HepG2 (cell line): Measurements from ENCODE around the gene ATN1. TPM values are rescaled to one million over a fixed set of nuclear protein-coding genes. Genes with fewer than 3 reads are reported as not detected.

Experiments
- ATF3 ChIP-seq: sonication (generic); formaldehyde crosslinking; IDR thresholded peaks from 2 replicates; pipeline ENCODE4 v1.4.0; 2020; ENCODE audit warnings: missing genetic modification reagents
- CBFB ChIP-seq: sonication (generic); formaldehyde crosslinking; IDR thresholded peaks from 2 replicates; pipeline ENCODE4 v1.4.0; 2020; ENCODE audit warnings: missing genetic modification reagents
- CCDC6 ChIP-seq: sonication (generic); formaldehyde crosslinking; IDR thresholded peaks from 2 replicates; pipeline ENCODE4 v1.8.1; 2022; ENCODE audit warnings: mild to moderate bottlenecking, missing genetic modification reagents, moderate library complexity
- CHCHD3 ChIP-seq: sonication (generic); formaldehyde crosslinking; IDR thresholded peaks from 2 replicates; pipeline ENCODE4 v1.8.0; 2022; ENCODE audit warnings: mild to moderate bottlenecking, missing genetic modification reagents, moderate library complexity
- FOXA3 ChIP-seq: IDR thresholded peaks from 2 replicates; pipeline ENCODE4 v1.6.1; 2016; ENCODE audit warnings: missing genetic modification reagents, missing compliant biosample characterization
- GTF2F1 ChIP-seq: fragments of 150-350 bp; IDR thresholded peaks from 2 replicates; pipeline ENCODE4 v1.6.1; 2014; ENCODE audit warnings: low read length
- HMGXB4 ChIP-seq, 2 experiments: sonication (generic) in 1 of 2; formaldehyde crosslinking in 1 of 2; IDR thresholded peaks; 2 replicates each; pipeline versions ENCODE4 v1.4.0 to v1.6.1; 2018 to 2020; ENCODE audit warnings: missing genetic modification reagents in 2 of 2, borderline replicate concordance in 1 of 2, low read depth in 1 of 2, mild to moderate bottlenecking in 1 of 2, missing biosample characterization in 1 of 2
- HOXA7 ChIP-seq: sonication (generic); formaldehyde crosslinking; IDR thresholded peaks from 2 replicates; pipeline ENCODE4 v1.8.1; 2022; ENCODE audit warnings: mild to moderate bottlenecking, missing genetic modification reagents, moderate library complexity
- IRF9 ChIP-seq: sonication (generic); formaldehyde crosslinking; IDR thresholded peaks from 2 replicates; pipeline ENCODE4 v1.8.0; 2022; ENCODE audit warnings: missing genetic modification reagents, mild to moderate bottlenecking, borderline replicate concordance
- JUN ChIP-seq: sonication (generic); formaldehyde crosslinking; IDR thresholded peaks from 2 replicates; pipeline ENCODE4 v1.4.0; 2020; ENCODE audit warnings: mild to moderate bottlenecking, missing genetic modification reagents
- KAT2B ChIP-seq: fragments of 150-350 bp; IDR thresholded peaks from 2 replicates; pipeline ENCODE4 v1.6.1; 2014; ENCODE audit warnings: low read depth, low read length, borderline replicate concordance
- MATR3 ChIP-seq: sonication (generic); formaldehyde crosslinking; IDR thresholded peaks from 2 replicates; pipeline ENCODE4 v1.4.0; 2020; ENCODE audit warnings: missing genetic modification reagents
- MTF1 ChIP-seq: sonication (generic); formaldehyde crosslinking; IDR thresholded peaks from 2 replicates; pipeline ENCODE4 v1.5.0; 2020; ENCODE audit warnings: missing genetic modification reagents
- MTF2 ChIP-seq: sonication (generic); formaldehyde crosslinking; IDR thresholded peaks from 2 replicates; pipeline ENCODE4 v1.5.0; 2020; ENCODE audit warnings: missing genetic modification reagents, borderline replicate concordance
- MYNN ChIP-seq: sonication (generic); formaldehyde crosslinking; IDR thresholded peaks from 2 replicates; pipeline ENCODE4 v1.4.0; 2020; ENCODE audit warnings: mild to moderate bottlenecking, low read depth, missing genetic modification reagents
- POLR2A ChIP-seq, 2 experiments: IDR thresholded peaks; 2 replicates each; pipeline ENCODE4 v1.6.1; 2011; ENCODE audit warnings: low read depth in 2 of 2, low read length in 2 of 2, mild to moderate bottlenecking in 1 of 2, moderate library complexity in 1 of 2; ENCODE audit not compliant: insufficient read depth in 1 of 2
- POLR2AphosphoS5 ChIP-seq: IDR thresholded peaks from 2 replicates; pipeline ENCODE4 v1.6.1; 2012; ENCODE audit warnings: low read depth, low read length
- RFX1 ChIP-seq: fragments of 450-650 bp; IDR thresholded peaks from 2 replicates; pipeline ENCODE4 v1.6.1; 2017
- SMYD3 ChIP-seq: sonication (generic); formaldehyde crosslinking; IDR thresholded peaks from 2 replicates; pipeline ENCODE4 v1.8.1; 2023; ENCODE audit warnings: mild to moderate bottlenecking, missing genetic modification reagents
- SUZ12 ChIP-seq: fragments of 150-350 bp; IDR thresholded peaks from 2 replicates; pipeline ENCODE4 v1.6.1; 2014; ENCODE audit warnings: low read depth, low read length
- TCF12 ChIP-seq, 2 experiments: fragments of 450-650 bp in 1 of 2; sonication (generic) in 1 of 2; formaldehyde crosslinking in 1 of 2; IDR thresholded peaks; 2 replicates each; pipeline versions ENCODE4 v1.6.1 to v1.8.0; 2017 to 2022; ENCODE audit warnings: antibody characterized with exemption in 1 of 2, mild to moderate bottlenecking in 1 of 2, missing genetic modification reagents in 1 of 2, moderate library complexity in 1 of 2
- ZNF232 ChIP-seq: sonication (generic); formaldehyde crosslinking; IDR thresholded peaks from 2 replicates; pipeline ENCODE4 v1.4.0; 2020; ENCODE audit warnings: missing genetic modification reagents, borderline replicate concordance
- ZNF337 ChIP-seq: sonication (generic); formaldehyde crosslinking; IDR thresholded peaks from 2 replicates; pipeline ENCODE4 v1.5.1; 2020; ENCODE audit warnings: missing genetic modification reagents, low read depth, mild to moderate bottlenecking, borderline replicate concordance
- ZNF644 ChIP-seq: IDR thresholded peaks from 2 replicates; pipeline ENCODE4 v1.6.1; 2016; ENCODE audit warnings: low read depth
- polyA plus RNA-seq, 8 experiments: library from polyadenylated mRNA; depleted of rRNA in 3 of 8; stranded (reverse) in 7 of 8; unstranded in 1 of 8; fragments of >200 nt; fragmentation: Illumina TruSeq in 4 of 8; extraction: Trizol in 4 of 8; gene quantifications; 2 replicates each; pipeline versions ENCODE4 v1.2.1 to v1.2.3, GENCODE V29; 2011 to 2016; ENCODE audit warnings: low read depth in 4 of 8, missing spikeins in 1 of 8, mixed read lengths in 1 of 8; ENCODE audit not compliant: insufficient read depth in 1 of 8
- total RNA-seq, 5 experiments: library from RNA; depleted of rRNA; stranded (reverse); fragments of >200 nt; fragmentation: Illumina TruSeq; extraction: Trizol; gene quantifications; 2 replicates each; pipeline ENCODE4 v1.2.3, GENCODE V29; 2016; ENCODE audit warnings: low read depth in 1 of 5
- TF ChIP-seq, protein P1 (sequence below): sonication (generic); formaldehyde crosslinking; IDR thresholded peaks from 2 replicates; pipeline ENCODE4 v1.5.0; 2020; ENCODE audit warnings: missing genetic modification reagents

The ATN1 gene
- total and polyA plus RNA-seq, 2 of the 13 experiments (the other 11 are each of a cell fraction or from before 2014, with no cell fraction given) = 2.1 to 8.6 TPM

GRCh38 chr12:6946033-6946919 lies 18.5 kb downstream of the ATN1 start (continued):
- TF ChIP-seq HMGXB4 (CRISPR knock-in tag; IDR thresholded peaks at IDR 0.05; ENCODE audit: borderline replicate concordance in 1 of 2, low read depth in 1 of 2) (peak; percentile 53 to 58; a peak in 3 of 4 replicates), IRF9 (no peak), ZNF644 (CRISPR knock-in tag) (no peak), MTF2 (CRISPR knock-in tag) (no peak), MTF1 (no peak), MATR3 (CRISPR knock-in tag) (no peak), KAT2B (no peak), GTF2F1 (no peak), ATF3 (CRISPR knock-in tag) (no peak), SUZ12 (no peak), CBFB (CRISPR knock-in tag) (no peak), CHCHD3 (CRISPR knock-in tag) (no peak), CCDC6 (CRISPR knock-in tag) (0 out of 2 replicates have a peak, but pooled peaks have one; percentile 48), SMYD3 (no peak), TCF12 (IDR thresholded peaks at IDR 0.05) (no peak), TCF12 (CRISPR knock-in tag; IDR thresholded peaks at IDR 0.05) (0 out of 2 replicates have a peak, but pooled peaks have one; percentile 16), MYNN (CRISPR knock-in tag) (no peak), FOXA3 (peak; percentile 42; the same call in 1 of the 2 replicates), JUN (CRISPR knock-in tag) (no peak), ZNF232 (CRISPR knock-in tag) (no peak), ZNF337 (CRISPR knock-in tag) (no peak), POLR2A (IDR thresholded peaks at IDR 0.05; ENCODE audit: insufficient read depth in 1 of 2, low read depth in 2 of 2, low read length in 2 of 2) (peak in 1 of 2 experiments; percentile 87; a peak in 2 of 4 replicates), POLR2AphosphoS5 (peak; percentile 89), RFX1 (no peak), HOXA7 (CRISPR knock-in tag) (no peak)
- TF ChIP-seq, protein P1, sequence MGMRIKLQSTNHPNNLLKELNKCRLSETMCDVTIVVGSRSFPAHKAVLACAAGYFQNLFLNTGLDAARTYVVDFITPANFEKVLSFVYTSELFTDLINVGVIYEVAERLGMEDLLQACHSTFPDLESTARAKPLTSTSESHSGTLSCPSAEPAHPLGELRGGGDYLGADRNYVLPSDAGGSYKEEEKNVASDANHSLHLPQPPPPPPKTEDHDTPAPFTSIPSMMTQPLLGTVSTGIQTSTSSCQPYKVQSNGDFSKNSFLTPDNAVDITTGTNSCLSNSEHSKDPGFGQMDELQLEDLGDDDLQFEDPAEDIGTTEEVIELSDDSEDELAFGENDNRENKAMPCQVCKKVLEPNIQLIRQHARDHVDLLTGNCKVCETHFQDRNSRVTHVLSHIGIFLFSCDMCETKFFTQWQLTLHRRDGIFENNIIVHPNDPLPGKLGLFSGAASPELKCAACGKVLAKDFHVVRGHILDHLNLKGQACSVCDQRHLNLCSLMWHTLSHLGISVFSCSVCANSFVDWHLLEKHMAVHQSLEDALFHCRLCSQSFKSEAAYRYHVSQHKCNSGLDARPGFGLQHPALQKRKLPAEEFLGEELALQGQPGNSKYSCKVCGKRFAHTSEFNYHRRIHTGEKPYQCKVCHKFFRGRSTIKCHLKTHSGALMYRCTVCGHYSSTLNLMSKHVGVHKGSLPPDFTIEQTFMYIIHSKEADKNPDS = no peak
